NCI-H1436 (cell line): ENCODE data around the gene LHFPL3.
"Not testable (repeated sequence)": the region's sequence is repeated elsewhere in the genome, so short reads cannot be mapped to it uniquely, and the experiment has no call there.

Source experiments
- DNase-seq: peaks from one replicate; lab custom pipeline; 2025; lab: John Stamatoyannopoulos, UW

Gene LHFPL3

DNA sequence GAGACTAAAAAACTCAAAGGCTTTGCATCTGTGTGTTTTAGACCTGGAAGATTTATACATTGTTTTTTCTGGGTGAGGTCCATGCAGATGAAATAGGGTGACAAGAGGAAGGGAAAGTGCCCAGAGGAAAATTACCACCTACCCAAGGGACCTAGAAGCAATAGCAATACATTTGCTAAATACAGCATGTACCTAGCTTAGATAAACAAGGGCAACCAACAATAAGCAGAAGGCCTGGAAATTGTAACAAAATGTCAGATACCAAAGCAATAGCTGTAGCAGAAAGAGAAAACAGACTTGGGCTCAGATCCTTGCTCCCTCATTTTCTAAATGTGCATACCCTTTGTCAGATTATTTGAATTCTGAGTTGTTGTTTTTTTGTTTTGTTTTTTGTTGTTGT is 367.2 kb downstream of the LHFPL3 start:
- no peak for DNase-seq

DNA sequence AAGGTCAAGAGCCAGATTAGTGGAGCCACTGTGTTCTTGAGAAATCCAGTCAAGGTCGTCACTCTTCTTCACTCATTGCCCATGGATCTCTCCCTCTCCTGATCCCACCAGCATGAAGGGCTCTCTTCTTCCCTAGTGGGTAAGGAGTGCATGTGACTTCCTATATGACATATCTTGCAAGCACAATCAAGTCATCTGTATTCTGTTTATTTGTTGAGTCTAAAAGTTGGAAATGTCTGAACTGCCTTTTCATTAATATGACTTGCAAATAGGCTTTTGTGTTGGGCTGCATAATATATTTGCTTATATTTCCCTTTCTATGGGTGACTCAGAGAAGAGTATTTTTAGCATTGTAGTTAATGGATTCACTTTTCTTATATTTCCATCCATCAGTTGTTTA is 371.9 kb downstream of the LHFPL3 start:
- DNase-seq: no peak

DNA sequence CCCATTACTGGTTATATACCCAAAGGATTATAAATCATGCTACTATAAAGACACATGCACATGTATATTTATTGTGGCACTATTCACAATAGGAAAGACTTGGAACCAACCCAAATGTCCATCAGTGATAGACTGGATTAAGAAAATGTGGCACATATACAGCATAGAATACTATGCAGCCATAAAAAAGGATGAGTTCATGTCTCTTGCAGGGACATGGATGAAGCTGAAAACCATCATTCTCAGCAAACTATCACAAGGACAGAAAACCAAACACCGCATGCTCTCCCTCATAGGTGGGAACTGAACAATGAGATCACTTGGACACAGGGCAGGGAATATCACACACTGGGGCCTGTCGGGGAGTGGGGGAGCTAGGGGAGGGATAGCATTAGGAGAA is 392.6 kb downstream of the LHFPL3 start:
- not testable (repeated sequence) for DNase-seq

DNA sequence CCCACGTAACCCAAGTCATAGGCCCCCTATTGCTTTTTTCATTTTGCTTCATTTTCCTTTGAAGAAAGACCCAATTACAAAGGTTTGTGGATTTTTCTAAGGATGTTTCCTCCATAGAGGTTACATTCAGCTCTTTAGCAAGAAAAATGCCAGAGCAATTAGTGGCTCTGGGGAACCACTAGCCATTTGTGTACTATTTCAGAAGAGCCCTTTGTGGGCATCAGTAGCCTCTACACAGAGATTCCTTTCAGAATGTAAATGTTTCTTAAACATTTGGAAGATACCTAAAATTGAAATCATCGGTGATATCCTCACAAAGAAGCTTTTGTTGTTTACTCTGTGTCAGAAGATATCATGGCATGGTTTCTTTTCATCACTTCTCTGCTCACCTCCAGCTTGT is 394.6 kb downstream of the LHFPL3 start:
- DNase-seq: no peak

DNA sequence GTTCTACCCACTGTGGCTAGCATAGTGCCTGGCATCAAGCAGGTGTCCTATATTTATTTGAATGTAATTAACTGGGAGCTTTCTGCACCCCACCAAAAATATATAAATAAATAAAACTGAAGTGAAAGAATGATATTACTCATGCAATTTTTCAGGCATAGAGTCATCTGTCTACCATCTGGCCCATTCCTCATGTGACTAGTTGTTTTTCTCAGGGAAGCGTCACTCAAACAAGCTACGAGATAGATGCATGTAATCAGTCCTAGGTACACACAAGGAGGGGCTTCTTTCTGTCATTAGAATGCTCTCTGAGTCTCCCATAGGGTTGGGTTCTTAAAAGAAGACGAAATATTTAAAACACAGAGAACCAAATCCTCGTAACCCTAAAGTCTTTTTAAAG is 430.1 kb downstream of the LHFPL3 start:
- no peak for DNase-seq

DNA sequence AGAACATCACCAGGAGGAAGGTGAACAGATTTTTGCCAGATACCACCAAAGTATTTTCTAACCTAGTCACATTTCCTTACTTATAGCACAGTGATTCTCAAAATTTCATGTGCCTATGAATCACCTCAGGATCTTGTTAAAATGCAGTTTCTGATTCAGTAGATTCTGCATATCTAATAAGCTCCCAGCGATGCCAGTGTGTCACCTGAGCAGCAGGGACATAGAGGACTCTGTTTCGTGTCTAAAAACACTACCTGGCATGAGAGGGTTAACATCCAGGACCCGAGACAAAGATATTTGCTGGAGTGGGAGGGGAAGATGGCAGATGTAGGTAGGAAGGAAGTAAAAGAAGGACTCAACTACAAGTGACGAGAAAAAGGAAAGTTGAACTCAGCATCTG is 433.5 kb downstream of the LHFPL3 start:
- no peak for DNase-seq

DNA sequence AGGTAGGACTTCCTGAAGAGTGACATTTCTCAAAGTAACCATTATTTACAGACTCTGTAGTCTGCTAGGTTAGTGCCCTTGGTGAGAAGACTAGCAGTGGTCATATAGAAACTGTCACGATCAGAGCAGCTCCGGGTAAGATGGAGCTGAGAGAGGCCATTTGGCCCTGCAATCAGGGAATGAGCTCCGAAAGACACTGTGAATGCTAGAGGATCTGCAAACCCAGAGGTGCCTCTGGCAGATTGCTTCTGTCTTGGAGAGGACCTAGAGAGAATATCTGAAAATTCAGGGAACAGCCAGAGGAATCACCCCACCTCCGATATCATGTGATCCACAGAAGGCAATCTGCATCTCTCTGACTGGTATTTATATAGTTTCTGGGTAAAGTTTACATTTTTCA is 438.7 kb downstream of the LHFPL3 start:
- DNase-seq: no peak

DNA sequence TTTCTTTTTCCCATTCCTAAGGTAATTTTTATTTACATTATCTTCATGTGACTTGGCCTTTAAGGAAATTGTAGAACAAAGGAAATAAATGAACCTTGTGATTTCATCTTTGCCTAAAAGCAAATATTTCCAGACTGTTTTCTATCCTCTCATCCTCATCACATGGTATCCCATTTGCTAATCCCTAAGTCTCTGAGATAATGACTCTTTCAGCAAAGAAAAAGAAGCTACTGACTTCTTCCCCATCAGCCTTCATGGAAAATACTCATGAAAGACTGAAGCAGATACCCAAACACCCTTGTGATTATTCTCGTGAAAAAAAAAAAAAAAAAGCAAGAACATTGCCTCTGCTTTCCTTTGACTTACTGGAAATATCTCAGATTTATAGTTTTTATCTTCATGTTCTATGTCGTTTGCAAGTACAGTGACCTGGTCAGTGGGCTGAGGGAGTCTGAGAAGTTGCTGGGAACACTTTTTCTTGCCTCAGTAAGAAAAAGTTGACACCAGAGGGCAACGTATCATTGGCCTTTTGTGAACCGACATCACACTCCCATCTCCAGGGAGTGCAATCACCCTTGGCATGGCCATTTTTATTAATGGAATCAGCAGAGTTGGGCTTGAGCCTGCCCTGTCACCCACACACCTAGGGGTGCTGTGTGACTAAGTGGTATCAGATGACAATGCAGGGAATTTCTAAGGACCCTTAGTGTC is 439.6 kb downstream of the LHFPL3 start:
- DNase-seq: no peak

DNA sequence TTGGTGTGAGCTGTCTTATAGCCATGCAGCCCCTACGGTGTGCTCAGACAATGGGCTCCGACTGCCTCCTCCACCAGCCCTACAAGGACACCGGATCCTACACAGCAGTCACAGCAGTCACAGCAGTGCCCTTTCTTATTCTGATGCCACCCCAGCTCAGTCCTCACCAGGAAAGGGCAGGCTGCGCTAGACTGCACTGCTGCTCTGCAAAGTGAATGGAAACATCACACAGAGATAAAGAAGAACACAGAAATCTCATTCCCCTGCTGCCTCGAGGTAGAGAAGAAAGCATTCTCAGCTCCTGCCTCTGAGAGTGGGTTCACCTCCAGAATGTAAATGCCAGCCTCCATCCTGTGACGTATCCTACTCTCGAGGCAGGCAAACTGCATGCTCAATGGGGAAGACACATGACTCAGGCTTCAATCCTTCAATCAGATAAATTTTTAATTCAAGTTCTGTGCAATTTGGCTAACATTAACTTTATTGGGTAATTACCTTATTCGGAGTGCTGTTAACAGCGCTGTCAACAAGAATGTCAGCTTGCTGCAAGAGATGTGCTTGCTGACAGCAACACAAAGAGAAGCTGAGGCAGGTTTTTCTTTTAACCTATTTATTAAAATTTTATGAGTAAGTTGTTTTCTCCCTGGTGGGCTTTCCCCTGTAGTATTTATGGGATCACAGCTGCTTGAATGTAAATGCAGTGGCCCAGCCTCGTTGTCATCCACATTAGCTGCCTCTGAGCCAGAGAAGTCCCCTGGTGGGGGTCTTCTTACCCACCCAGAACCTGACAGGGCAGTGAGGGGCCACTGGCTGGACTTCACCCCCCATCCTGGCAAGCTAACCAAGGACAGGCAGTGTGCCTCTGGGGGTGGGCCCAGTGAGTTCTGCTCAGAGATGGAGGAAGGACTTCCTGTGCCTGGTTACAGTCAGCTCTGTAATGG is 444.3 kb downstream of the LHFPL3 start:
- DNase-seq: no peak

DNA sequence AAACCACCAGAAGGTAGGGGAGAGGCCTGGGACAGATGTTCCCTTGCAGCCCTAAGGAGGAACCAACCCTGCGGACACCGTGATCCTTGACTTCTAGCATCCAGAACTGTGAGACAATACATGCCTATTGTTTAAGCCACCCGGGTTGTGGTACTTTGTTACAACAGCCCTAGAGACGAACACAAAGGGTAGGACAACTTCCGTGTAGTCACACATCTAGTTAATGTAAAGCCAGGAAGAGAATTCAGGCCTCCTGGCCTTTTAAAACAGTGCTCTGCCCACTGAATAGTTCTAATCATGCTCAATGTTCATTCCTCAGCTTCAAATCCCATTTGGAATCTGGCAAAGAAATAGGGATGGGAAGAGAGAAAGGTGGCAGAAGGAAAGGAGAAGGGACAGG is 445.4 kb downstream of the LHFPL3 start:
- no peak for DNase-seq

DNA sequence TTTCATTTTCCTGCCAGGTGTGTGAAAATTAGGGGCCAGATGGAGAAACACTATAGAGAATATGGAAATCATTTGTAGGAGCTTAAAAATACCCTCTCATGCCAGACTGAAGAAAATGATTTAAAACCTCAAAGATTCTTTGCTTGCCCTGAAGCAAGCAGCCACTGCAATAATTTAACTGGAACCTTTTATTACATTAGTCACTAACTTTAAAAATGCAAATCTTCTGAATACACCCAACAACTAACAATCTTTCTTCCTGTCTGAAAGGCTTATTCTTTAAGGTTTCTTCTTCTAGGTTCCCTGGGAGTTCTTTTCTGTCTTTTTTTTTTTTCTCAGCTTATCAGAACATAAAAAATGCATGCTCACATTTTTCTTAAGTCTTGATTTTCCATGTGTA is 447.1 kb downstream of the LHFPL3 start:
- DNase-seq: no peak

DNA sequence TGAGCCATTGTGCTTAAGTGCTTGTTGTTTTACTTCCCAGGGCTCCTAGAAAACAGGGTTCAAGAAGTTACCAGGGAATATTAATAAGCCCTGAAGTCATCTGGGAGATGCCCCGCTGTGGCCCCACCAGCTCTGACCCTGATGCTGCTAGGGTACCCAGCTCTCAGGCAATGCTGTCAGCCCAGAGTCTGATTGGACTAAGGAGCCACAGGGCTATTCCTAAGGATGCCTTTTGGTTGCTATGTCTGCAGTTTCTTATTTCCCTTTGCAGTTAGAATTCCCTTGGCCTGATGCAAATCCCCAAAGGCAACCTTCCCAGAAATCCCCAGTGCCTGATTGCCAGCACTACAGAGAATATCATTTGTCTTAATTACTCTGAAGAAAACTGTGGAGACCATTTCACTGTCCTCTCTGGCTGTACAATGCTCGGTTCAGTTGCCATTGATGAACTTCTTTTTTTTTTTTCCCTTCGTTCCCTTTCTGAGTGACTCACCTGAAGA is 448.9 kb downstream of the LHFPL3 start:
- DNase-seq: no peak

DNA sequence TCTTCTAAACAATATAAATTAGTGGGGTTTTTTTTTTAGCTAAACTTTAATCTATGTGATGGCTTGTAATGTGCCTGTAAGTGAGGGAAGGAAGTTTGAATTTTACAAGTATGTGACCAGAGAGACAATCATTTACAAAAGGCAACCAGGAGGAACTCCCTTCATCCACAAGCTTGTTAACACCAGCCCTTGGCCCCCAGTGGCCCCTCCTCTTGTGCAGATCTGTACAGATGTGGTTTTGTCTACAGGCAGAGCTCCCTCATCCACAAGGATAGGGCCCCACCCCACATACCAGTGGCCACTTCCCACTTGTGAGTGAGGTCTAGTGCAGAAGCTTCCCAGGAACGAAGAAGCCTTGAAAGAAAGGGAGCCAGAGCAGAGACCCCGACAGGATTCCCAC is 451.5 kb downstream of the LHFPL3 start:
- no peak for DNase-seq

DNA sequence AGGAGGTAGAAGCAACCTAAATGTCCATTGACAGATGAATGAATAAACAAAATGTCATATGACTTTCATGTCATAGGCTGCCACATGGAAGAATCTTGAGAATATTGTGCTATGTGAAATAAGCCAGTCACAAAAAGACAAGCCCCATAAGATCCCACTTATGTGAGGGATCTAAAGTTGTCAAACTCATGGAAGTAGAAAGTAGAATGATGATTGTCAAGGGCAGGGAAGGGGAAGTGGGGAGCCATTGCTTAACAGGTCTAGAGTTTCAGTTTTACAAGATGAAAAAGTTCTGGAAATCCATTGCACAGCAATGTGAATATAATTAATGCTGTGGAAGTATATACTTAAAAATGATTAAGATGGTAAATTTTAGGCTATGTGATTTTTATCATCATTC is 456.3 kb downstream of the LHFPL3 start:
- DNase-seq: no peak

DNA sequence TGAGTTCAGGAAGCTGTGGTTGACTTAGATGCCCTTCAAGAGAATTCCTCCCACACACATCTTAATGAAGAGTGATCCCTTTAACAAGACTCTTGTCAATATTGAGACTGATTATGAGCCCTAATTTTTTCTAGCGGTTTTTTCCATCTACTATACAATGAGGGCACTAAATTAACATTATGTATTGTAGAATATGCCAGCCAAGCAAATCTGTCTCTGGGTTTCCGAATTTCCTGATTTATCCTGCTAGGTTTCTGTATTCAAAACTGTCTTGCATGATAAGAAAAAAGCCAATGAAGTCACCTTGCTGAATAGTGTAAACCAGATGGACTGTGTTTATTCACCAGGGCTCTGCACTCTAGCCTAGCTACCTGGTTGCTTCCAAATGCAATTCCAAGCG is 461.4 kb downstream of the LHFPL3 start:
- DNase-seq: no peak

DNA sequence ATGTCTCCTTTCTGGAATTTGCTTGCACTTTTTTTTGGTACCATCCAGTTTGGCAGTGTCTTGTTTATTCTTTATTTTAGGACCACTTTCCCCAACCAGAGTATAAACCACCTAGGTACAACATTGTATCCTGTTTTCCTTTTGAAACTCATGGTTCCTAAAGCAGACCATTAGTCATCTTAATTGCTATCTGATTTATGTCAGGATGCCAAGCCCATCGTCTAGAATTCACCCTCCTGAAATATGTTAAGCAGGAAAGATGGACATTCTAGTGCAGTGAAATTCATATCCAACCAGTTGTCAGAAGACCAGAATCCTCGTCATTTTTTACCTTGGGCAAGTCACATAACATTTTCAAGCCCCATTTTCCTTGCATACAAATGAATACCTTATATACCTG is 462.0 kb downstream of the LHFPL3 start:
- no peak for DNase-seq

DNA sequence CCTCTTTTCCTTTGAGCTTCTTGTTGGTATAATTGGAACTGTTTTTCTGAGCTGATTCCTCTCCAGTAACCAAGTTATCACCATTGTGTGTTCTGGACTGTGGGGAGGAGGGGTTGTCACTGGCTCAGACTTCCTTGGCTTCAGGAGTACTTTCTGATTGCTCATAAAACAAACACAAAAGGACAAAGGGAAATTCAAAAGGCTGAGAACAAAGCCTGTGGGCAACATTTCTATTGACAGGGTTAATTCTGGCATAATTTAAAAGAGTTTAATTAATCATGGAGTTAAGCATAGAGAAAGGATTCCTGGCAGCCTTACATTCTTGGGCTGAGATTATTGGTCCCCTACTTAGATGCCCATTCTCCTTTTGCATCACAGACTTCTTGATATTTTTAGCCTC is 462.7 kb downstream of the LHFPL3 start:
- DNase-seq: no peak

DNA sequence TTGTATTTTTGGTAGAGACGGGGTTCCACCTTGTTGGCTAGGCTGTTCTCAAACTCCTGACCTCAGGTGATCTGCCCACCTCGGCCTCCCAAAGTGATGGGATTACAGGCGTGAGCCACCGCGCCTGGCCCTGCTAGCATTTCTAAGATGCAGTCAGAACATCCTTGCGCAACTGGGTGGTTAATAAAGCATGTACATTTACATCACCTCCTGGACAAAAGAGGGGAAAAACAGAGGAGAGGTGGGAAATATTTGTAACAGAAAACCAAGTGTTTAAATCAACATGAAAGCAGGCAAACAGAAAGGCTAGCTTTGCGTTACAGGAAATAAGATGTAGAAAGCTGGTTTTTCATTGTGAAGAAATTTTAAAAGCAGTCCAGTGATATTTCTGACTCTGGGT is 464.7 kb downstream of the LHFPL3 start:
- DNase-seq: no peak

DNA sequence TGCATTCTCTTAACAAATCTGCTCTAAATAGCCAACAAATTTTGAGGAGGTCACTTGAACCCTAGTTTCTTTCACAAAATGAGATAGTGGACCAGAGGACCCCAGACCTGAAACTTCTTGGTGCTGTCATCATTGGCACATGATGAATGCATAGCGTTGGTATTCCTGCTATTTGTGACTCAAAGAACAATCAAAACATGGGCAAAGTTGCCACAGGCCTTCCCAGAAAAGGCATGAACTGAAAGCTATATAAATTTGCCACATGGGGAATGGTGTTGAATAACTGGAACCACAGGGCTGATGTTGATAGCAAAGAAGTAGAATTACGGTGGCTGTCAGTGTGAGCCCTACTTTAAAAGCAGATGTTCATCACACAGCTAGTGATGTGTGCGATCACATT is 465.8 kb downstream of the LHFPL3 start:
- DNase-seq: no peak

DNA sequence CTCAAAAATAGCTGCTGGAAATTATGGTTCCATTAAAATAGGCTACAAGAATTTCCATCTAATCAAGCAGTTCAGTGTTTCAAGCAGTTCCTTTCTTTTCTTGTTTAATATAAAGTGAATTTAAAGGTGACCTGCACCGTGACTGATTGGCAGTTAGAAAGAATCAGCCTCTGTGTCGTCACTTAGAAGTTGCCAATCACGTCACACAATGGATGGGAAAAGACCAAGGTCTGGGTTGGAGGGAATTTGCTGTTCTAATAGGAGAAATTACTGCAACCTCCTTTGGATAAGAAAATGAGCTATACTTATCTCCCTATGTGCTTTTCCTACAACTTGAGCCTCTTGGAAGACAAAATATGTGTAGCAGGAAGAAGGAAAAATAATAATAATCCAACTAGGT is 466.2 kb downstream of the LHFPL3 start:
- no peak for DNase-seq

DNA sequence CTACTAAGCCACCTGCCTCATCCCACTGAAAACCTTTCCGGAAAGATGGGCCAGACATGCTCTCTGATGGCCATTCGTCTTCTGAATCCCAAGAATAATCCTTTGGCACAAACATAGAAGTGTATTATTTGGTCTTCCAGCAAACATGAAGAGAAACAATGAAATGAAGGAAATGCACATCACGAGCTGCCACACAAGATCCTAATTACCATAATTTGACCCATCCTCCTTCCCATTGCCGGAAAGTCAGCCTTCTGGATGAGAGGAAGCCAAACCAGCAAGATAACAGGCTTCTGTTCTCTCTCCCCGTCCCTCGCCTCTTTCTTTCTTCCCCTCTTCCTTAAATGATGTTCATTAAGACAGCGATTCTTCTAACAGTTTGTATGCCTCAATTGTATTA is 466.7 kb downstream of the LHFPL3 start:
- no peak for DNase-seq

DNA sequence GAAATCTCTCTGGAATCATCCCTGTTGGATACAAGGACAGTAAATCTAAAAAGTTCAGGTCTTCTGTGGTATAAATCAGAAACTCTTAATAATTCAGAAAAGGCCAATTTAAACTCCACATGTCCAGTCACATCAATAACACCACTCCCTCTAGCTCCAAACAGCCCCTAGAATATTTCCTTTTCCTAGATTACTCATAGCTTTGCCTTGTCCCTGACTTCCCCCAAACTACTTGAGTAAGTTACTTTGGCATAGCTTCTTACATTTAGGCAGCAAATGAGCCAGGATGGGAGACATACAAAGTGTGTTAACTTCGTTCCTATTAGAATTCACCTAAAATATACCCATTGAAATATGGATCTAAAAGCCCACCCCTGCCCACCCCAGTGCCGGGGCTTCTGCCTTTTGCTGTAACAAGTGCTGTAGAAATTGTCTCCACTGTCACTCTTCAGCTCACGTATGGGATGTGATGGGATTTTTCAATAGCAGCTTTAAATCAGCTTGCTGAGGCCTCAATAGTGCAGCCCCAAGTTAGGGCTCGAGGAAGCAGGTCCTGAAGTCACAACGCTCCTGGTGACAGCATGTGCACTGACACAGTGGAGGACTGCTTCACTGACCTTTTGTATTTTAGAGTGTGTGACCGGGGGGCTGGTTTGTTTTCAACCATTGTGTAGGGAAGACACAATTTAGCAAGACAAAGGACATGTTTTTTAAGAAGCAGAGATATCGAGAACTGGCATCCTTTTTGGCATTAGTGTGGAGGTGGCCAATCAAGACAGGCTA is 467.4 kb downstream of the LHFPL3 start:
- no peak for DNase-seq

DNA sequence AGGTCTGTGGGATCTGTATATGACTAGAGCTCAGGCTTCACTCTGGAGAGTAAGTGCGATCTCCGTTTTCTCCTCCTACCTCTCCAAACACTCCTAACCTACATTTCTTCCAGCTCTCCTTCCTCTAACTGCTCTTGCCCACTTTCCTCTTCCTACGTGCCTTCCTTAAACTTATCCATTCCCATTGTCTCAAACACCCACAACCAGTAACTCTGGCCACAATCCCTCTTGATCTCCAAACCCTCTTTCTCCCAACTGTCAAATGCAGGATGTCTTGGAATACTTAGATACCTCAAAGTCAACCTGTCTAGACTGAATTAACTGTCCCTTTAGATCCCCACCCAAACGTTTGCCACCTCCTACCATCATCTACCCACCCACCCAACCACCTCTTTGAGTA is 471.9 kb downstream of the LHFPL3 start:
- no peak for DNase-seq
